ENCODE results near the gene LMF1.
"Not testable (repeated sequence)": the region's sequence is repeated elsewhere in the genome, so short reads cannot be mapped to it uniquely, and the experiment has no call there.

LMF1 gene

DNA sequence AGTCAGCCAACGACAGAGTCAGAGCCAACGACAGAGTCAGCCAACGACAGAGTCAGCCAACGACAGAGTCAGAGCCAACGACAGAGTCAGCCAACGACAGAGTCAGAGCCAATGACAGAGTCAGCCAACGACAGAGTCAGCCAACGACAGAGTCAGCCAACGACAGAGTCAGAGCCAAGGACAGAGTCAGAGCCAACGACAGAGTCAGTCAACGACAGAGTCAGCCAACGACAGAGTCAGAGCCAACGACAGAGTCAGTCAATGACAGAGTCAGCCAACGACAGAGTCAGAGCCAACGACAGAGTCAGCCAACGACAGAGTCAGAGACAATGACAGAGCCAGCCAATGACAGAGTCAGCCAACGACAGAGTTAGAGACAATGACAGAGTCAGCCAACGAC is 22.0 kb downstream of the LMF1 start:
- not testable (repeated sequence) for DNase-seq (ENCODE audit: low read depth in 2 of 2)

DNA sequence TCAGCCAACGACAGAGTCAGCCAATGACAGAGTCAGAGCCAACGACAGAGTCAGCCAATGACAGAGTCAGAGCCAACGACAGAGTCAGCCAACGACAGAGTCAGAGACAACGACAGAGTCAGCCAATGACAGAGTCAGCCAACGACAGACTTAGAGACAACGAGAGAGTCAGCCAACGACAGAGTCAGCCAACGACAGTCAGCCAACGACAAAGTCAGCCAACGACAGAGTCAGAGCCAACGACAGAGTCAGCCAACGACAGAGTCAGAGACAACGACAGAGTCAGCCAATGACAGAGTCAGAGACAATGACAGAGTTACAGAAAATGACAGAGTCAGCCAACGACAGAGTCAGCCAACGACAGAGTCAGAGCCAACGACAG is 22.9 kb downstream of the LMF1 start:
- DNase-seq (ENCODE audit: low read depth in 2 of 2) = not testable (repeated sequence)

- DNase-seq (ENCODE audit: low read depth in 2 of 2) = no peak
Measured at GRCh38 chr16:947255-947921, 23.4 kb downstream of the LMF1 start.

DNA sequence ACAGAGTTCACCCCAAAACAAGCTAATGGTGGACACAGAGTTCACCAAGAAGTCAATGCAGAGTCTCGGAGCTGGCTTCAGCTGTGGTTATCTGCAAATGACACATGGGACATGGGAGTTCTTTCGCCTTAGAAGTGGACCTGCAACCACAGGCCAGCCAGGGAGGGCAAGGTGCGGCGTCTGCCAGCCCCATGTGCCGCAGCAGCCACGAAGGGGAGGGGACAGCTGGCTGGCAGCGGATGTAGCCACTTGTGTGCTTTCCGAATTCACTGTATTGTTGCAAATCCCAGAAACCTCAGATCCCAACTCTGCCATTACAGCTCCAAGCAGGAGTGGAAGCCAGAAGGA is 24.8 kb downstream of the LMF1 start:
- DNase-seq (ENCODE audit: low read depth in 2 of 2) = no peak

- no peak for DNase-seq (ENCODE audit: low read depth in 2 of 2)
Measured at GRCh38 chr16:945271-946047, 25.3 kb downstream of the LMF1 start.

- DNase-seq (ENCODE audit: low read depth in 2 of 2) = no peak
Measured at GRCh38 chr16:943971-944370, 26.8 kb downstream of the LMF1 start.

GRCh38 chr16:942436-943060 is 28.2 kb downstream of the LMF1 start:
- no peak for DNase-seq (ENCODE audit: low read depth in 2 of 2)

- DNase-seq (ENCODE audit: low read depth in 2 of 2) = no peak
Measured at GRCh38 chr16:939941-940340, 30.8 kb downstream of the LMF1 start.

GRCh38 chr16:939311-939710 is 31.5 kb downstream of the LMF1 start:
- no peak for DNase-seq (ENCODE audit: low read depth in 2 of 2)

- DNase-seq (ENCODE audit: low read depth in 2 of 2) = no peak
Measured at GRCh38 chr16:938752-939151, 32.0 kb downstream of the LMF1 start.

- DNase-seq (ENCODE audit: low read depth in 2 of 2) = no peak
Measured at GRCh38 chr16:938136-938535, 32.6 kb downstream of the LMF1 start.

GRCh38 chr16:937723-938122 is 33.1 kb downstream of the LMF1 start:
- no peak for DNase-seq (ENCODE audit: low read depth in 2 of 2)

GRCh38 chr16:937311-937710 is 33.5 kb downstream of the LMF1 start:
- DNase-seq (ENCODE audit: low read depth in 2 of 2) = no peak

DNA sequence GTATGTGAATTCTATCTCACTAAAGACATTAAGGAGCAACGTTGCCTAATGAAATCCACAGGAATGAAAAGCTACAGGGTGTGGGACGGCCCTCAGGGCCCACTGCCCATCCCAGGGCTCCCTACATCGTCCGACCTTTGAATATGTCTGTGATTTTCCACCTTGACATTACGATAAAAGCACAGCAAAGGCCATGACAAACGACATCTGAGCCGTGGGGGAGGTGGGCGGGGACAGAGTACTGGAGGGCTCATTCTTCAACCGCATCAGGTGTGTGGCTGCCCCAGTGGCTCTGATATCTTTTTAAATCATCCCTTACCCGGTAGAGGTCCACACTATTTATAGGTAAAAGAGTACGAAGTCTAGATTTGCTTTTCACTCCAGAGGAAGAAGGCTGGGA is 35.1 kb downstream of the LMF1 start:
- no peak for DNase-seq (ENCODE audit: low read depth in 2 of 2)

DNA sequence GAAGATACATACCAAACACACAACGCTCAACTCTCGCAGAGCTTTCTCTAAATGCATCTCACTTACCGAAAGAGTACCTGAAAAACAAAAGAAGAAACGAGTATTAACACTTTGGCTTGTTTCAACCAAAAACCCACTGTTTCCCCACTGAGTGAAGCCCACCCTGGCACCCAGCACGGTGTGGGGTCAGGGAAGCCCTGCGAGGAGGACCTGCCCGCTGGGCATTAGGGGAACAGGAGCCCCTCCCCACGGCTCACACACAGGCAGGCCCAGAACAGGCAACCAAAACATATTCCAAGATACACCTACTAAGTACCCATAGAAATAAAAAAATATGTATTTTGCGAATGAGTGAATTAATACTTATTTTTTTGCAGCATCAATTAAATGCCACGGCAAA is 36.6 kb downstream of the LMF1 start:
- DNase-seq (ENCODE audit: low read depth in 2 of 2) = no peak

GRCh38 chr16:933581-933980 is 37.2 kb downstream of the LMF1 start:
- no peak for DNase-seq (ENCODE audit: low read depth in 2 of 2)

DNA sequence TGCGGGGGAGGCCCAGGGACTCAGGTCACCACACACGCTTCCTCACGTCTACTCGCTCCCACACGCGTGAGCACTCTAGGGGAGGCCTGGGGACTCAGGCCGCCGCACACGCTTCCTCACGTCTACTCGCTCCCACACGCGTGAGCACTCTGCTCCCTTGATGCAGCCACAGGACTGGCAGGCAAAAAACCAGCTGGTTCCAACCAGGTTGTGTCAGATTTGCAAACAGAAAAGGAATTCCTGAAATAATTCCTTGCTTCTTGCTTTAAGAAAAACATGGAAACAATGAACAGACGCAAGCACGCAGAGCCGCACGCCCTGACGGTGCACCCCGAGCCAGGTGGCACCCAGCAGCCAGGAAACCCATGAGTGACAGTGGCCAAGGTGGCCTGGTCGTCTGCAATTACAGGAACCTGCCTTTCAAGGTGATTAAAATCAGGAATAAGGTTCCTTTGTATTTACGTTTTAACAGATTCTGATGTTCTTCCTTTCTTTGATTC is 37.9 kb downstream of the LMF1 start:
- no peak for DNase-seq (ENCODE audit: low read depth in 2 of 2)

DNA sequence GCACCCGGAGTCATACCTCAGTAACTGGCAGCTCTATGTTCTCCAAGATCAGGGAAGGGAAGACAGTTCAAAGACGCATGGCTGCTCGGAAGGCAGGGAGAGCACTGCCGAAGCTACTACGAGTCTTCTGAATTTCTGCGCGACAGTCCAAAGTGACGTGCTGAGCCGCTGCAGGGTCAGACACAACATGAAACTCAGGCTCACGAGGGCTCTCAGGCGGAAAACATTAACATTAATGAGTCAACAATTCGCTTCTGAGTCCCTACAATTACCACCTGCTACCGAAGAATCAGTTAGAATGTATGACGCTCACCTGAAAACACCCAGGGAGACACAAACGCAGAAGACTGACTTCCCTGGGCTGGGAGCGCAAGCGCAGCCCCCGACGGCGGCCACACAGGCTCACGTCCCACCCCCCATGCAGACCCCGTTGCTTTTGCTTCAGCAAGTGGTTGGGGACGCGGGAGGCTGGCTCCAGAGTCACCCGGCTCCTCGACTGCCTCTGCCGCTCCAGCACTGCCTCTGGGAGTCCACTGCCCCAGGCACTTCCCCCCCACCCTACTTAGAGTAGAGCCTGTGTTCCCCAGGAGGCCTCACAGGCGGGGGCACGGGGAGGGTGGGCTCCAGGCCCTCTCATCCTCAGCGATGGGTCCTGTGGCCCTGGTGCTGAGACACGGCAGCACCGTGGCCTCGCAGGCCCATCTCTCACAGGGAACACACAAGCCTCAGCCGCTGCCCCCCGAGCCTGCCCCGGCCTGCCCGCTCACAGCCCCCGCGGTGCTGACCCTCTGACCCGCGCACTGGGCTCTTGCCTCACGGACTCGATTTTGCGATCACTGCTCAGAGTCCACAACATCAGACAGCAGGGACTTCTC is 38.9 kb downstream of the LMF1 start:
- DNase-seq (ENCODE audit: low read depth in 2 of 2) = no peak

DNA sequence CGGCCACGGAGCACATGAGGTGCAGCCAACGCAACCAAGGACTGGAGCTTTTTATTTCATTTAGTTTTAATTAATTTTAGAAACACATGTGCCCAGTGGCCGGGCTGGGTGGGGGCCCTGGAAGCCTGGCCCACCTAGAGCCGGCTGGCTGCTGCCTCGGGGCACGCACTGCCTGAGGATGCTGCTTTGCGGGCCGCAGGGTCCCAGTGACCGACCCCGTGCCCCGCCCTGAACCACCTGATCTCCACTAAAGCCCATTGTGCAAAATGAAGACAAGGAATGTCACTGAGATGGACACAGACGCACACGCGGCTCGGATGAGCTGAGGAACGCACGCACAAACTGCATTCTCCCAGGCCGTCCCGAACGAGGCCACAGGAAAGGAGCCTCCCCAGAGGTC is 39.6 kb downstream of the LMF1 start:
- no peak for DNase-seq (ENCODE audit: low read depth in 2 of 2)

DNA sequence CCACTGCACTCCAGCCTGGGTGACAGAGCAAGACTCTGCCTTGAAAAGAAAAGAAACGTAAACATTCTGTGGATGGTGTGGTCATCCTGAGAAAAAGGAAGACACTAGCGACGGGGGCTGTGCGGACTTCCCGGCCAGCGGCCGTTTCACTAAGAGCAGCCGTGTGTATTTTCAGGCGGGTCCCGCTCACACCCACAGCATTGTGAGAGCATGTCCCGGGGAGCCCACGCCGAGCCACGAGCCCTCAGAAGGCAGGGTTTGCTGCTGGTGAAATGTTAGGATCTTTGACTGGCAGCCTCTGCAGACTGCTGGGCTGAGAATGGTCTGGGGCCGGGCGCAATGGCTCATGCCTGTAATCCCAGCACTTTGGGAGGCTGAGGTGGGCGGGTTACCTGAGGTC is 40.3 kb downstream of the LMF1 start:
- no peak for DNase-seq (ENCODE audit: low read depth in 2 of 2)

- DNase-seq (ENCODE audit: low read depth in 2 of 2) = no peak
Measured at GRCh38 chr16:930076-930475, 40.7 kb downstream of the LMF1 start.

All from stimulated activated CD4-positive, alpha-beta T cell treated with anti-CD3 and anti-CD28 coated beads, Interleukin-15, amount 100 ng/mL, for 48 hours (primary cell).